GM12878 (cell line): ENCODE measurements around the gene TCF7L1. TPM values are rescaled to one million over a fixed set of nuclear protein-coding genes. Genes with fewer than 3 reads are reported as not detected.

Experiments
- ATAC-seq: fragments of 200-7000 bp; cut with Tn5 transposase; 3 replicates; pipeline ENCODE4 v1.9.1; 2020; ENCODE audit warnings: mild to moderate bottlenecking, moderate library complexity
- BruUV-seq: library from RNA; stranded (reverse); fragments of 400-500 nt; replicated peaks from 2 replicates; lab custom pipeline; 2021; lab: Mats Ljungman, UMichigan
- CTCF ChIA-PET: fragments of 300-600 bp; sonication (Branson Sonifier 250); formaldehyde crosslinking; extraction: SDS; loops from one replicate; lab custom pipeline; 2021; ENCODE audit warnings: inconsistent platforms; lab: Yijun Ruan, JAX
- POLR2A ChIA-PET: fragments of 350-600 bp; formaldehyde crosslinking; extraction: SDS; loops from one replicate; lab custom pipeline; 2021; ENCODE audit warnings: inconsistent platforms; lab: Charles Lee
- RAD21 ChIA-PET: fragments of 300-600 bp; sonication (Branson Sonifier 250); formaldehyde crosslinking; loops from one replicate; lab custom pipeline; 2023; ENCODE audit warnings: antibody characterized with exemption; ENCODE audit not compliant: unreplicated experiment; lab: Charles Lee
- SMC1A ChIA-PET: fragments of 300-600 bp; sonication (Branson Sonifier 250); formaldehyde crosslinking; loops from one replicate; lab custom pipeline; 2023; ENCODE audit not compliant: unreplicated experiment, uncharacterized antibody; lab: Charles Lee
- DNase-seq: peaks from one replicate; pipeline ENCODE4 v3.0.0-alpha.2; 2011; ENCODE audit warnings: low read depth, low spot score
- FAIRE-seq: peaks from 3 replicates; lab custom pipeline; 2011; peaks lifted over from hg19 to GRCh38; lab: Jason Lieb, UNC
- H2AFZ ChIP-seq: 2 replicates; pipeline ENCODE4 v1.6.0; 2011; ENCODE audit warnings: low read depth, low read length, control low read depth; ENCODE audit not compliant: control insufficient read depth
- H3K27ac ChIP-seq: 2 replicates; pipeline ENCODE4 v1.5.1; 2011; ENCODE audit warnings: control low read depth; ENCODE audit not compliant: control insufficient read depth, insufficient read depth
- H3K27me3 ChIP-seq, 2 experiments: replicated peaks in 1 of 2; 2 replicates each; pipeline versions ENCODE4 v1.6.0 to v1.6.1; 2011; ENCODE audit warnings: low read length in 1 of 2; ENCODE audit not compliant: control insufficient read depth in 2 of 2, insufficient read depth in 2 of 2
- H3K36me3 ChIP-seq, 2 experiments: 2 replicates each; pipeline ENCODE4 v1.5.1; 2011; ENCODE audit warnings: low read length in 1 of 2; ENCODE audit not compliant: control insufficient read depth in 2 of 2, insufficient read depth in 2 of 2
- H3K4me1 ChIP-seq: 2 replicates; pipeline ENCODE4 v1.6.1; 2011; ENCODE audit warnings: mild to moderate bottlenecking, low read length, moderate library complexity, mixed read lengths; ENCODE audit not compliant: control insufficient read depth, insufficient read depth
- H3K4me2 ChIP-seq: 2 replicates; pipeline ENCODE4 v1.6.0; 2011; ENCODE audit warnings: control low read depth; ENCODE audit not compliant: control insufficient read depth, insufficient read depth
- H3K4me3 ChIP-seq: fragments of 200-600 bp; sonication (generic); 2 replicates; pipeline ENCODE4 v1.5.1; 2016
- H3K79me2 ChIP-seq: 2 replicates; pipeline ENCODE4 v1.6.0; 2011; ENCODE audit warnings: low read length; ENCODE audit not compliant: control insufficient read depth, insufficient read depth
- H3K9ac ChIP-seq: 2 replicates; pipeline ENCODE4 v1.8.0; 2011; ENCODE audit warnings: low read length, control low read depth, mixed read lengths; ENCODE audit not compliant: control insufficient read depth, insufficient read depth
- H3K9me3 ChIP-seq: replicated peaks from 3 replicates; pipeline ENCODE4 v1.5.1; 2011; ENCODE audit warnings: mild to moderate bottlenecking, low read length; ENCODE audit not compliant: control insufficient read depth, insufficient read depth
- H4K20me1 ChIP-seq: 2 replicates; pipeline ENCODE4 v1.6.0; 2011; ENCODE audit not compliant: control insufficient read depth, insufficient read depth
- KLF5 ChIP-seq: fragments of 450-650 bp; IDR thresholded peaks from 2 replicates; pipeline ENCODE4 v1.6.1; 2014; ENCODE audit warnings: mild to moderate bottlenecking; ENCODE audit not compliant: partially characterized antibody
- MEF2B ChIP-seq: fragments of 450-650 bp; IDR thresholded peaks from 2 replicates; pipeline ENCODE4 v1.6.1; 2018; ENCODE audit warnings: mild to moderate bottlenecking, moderate library complexity; ENCODE audit not compliant: partially characterized antibody, poor library complexity, severe bottlenecking
- MXI1 ChIP-seq: fragments of 150-350 bp; IDR thresholded peaks from 2 replicates; pipeline ENCODE4 v1.6.1; 2011; ENCODE audit warnings: low read depth, mild to moderate bottlenecking, inconsistent platforms, low read length, improper control_type of control experiment
- MYB ChIP-seq: fragments of 150-350 bp; IDR thresholded peaks from 2 replicates; pipeline ENCODE4 v1.6.1; 2014; ENCODE audit warnings: mild to moderate bottlenecking, low read depth, low read length, borderline replicate concordance
- MYC ChIP-seq: IDR thresholded peaks from 2 replicates; pipeline ENCODE4 v1.6.1; 2011; ENCODE audit warnings: mild to moderate bottlenecking, low read length, moderate library complexity, inconsistent platforms; ENCODE audit not compliant: insufficient read depth, insufficient replicate concordance, insufficient read length, severe bottlenecking
- NFIC ChIP-seq: IDR thresholded peaks from 2 replicates; pipeline ENCODE4 v1.6.1; 2012; ENCODE audit warnings: low read depth, mild to moderate bottlenecking, inconsistent platforms, low read length, moderate library complexity
- NFYB ChIP-seq: IDR thresholded peaks from 2 replicates; pipeline ENCODE4 v1.6.1; 2011; ENCODE audit warnings: low read depth, mild to moderate bottlenecking, low read length, improper control_type of control experiment, moderate library complexity; ENCODE audit not compliant: insufficient read depth
- POLR2AphosphoS2 ChIP-seq: IDR thresholded peaks from 2 replicates; pipeline ENCODE4 v1.6.1; 2011; ENCODE audit warnings: low read depth, mild to moderate bottlenecking, low read length, improper control_type of control experiment, moderate library complexity
- SMARCA5 ChIP-seq: fragments of 450-650 bp; IDR thresholded peaks from 2 replicates; pipeline ENCODE4 v1.6.1; 2017; ENCODE audit warnings: mild to moderate bottlenecking
- TARDBP ChIP-seq: IDR thresholded peaks from 2 replicates; pipeline ENCODE4 v1.6.1; 2016; ENCODE audit warnings: borderline replicate concordance
- TCF12 ChIP-seq: IDR thresholded peaks from 2 replicates; pipeline ENCODE4 v1.6.1; 2011; ENCODE audit warnings: low read depth, mild to moderate bottlenecking, low read length
- TCF3 ChIP-seq: IDR thresholded peaks from 2 replicates; pipeline ENCODE4 v1.6.1; 2012; ENCODE audit warnings: low read depth, mild to moderate bottlenecking, low read length, borderline replicate concordance; ENCODE audit not compliant: insufficient read depth
- ZNF274 ChIP-seq: IDR thresholded peaks from one replicate; pipeline ENCODE4 v1.8.0; 2011; ENCODE audit not compliant: insufficient read length, insufficient read depth
- ZNF384 ChIP-seq: IDR thresholded peaks from 2 replicates; pipeline ENCODE4 v1.6.1; 2012; ENCODE audit warnings: low read depth, mild to moderate bottlenecking, low read length, improper control_type of control experiment, borderline replicate concordance
- ZNF622 ChIP-seq: fragments of 450-650 bp; IDR thresholded peaks from 2 replicates; pipeline ENCODE4 v1.6.1; 2017; ENCODE audit warnings: mild to moderate bottlenecking, inconsistent platforms
- ZSCAN29 ChIP-seq: fragments of 450-650 bp; IDR thresholded peaks from 2 replicates; pipeline ENCODE4 v1.6.1; 2017; ENCODE audit warnings: mild to moderate bottlenecking, moderate library complexity
- whole genome bisulfite sequencing: methylation state at CpG from one replicate; pipeline ENCODE4 v1.1.6; 2016; ENCODE audit warnings: low lambda C conversion rate; ENCODE audit not compliant: insufficient replicate concordance, insufficient coverage; ENCODE audit errors: missing lambda C conversion rate; 5-methylcytosine and 5-hydroxymethylcytosine counted together
- in situ Hi-C: fragments of 300-500 bp; cut with MboI; formaldehyde crosslinking; loops from 9 replicates; pipeline ENCODE4 v1.14.3; 2018; ENCODE audit warnings: mixed read lengths
- intact Hi-C: fragments of 100-400 bp; cut with micrococcal nuclease; formaldehyde crosslinking; loops from one replicate; pipeline ENCODE4 v1.14.2; 2022; ENCODE audit not compliant: unreplicated experiment
- polyA plus RNA-seq, 11 experiments: library from polyadenylated mRNA; depleted of rRNA in 4 of 11; unstranded in 6 of 11; stranded (reverse) in 5 of 11; fragments of >200 nt; fragmentation: Nextera tagmentation in 4 of 11; fragmentation: Illumina TruSeq in 1 of 11; extraction: Ambion mirVana in 4 of 11; extraction: Trizol in 1 of 11; gene quantifications; 1 replicate in 1 of 11; 2 replicates in 10 of 11; pipeline versions ENCODE4 v1.2.1 to v1.2.3, GENCODE V29; 2011 to 2016; ENCODE audit warnings: inconsistent platforms in 2 of 11, missing spikeins in 2 of 11, low read depth in 1 of 11
- total RNA-seq, 4 experiments: library from RNA; depleted of rRNA in 3 of 4; stranded (reverse); fragments of >200 nt in 3 of 4; fragmentation: Illumina TruSeq in 1 of 4; extraction: Trizol in 1 of 4; gene quantifications; 2 replicates each; pipeline versions ENCODE4 v1.2.1 to v1.2.3, GENCODE V29; 2013 to 2021
- TF ChIP-seq, protein P1 (sequence below): IDR thresholded peaks from 2 replicates; pipeline ENCODE4 v1.6.1; 2011; ENCODE audit warnings: low read depth, mild to moderate bottlenecking, low read length, moderate library complexity, borderline replicate concordance; ENCODE audit errors: extremely low read depth
- TF ChIP-seq, protein P2 (sequence below), 3 experiments: IDR thresholded peaks in 2 of 3; conservative IDR thresholded peaks in 1 of 3; 2 replicates each; pipeline ENCODE4 v1.5.1; 2011; ENCODE audit warnings: low read depth in 3 of 3, low read length in 3 of 3, mild to moderate bottlenecking in 3 of 3, control low read depth in 2 of 3, moderate library complexity in 2 of 3, inconsistent platforms in 1 of 3, mixed read lengths in 1 of 3; ENCODE audit not compliant: control insufficient read depth in 2 of 3, insufficient read depth in 1 of 3; ENCODE audit errors: extremely low read depth in 1 of 3
- TF ChIP-seq, protein P3 (sequence below): fragments of 450-650 bp; IDR thresholded peaks from 2 replicates; pipeline ENCODE4 v1.6.1; 2017; ENCODE audit warnings: mild to moderate bottlenecking, low read depth, inconsistent platforms; ENCODE audit not compliant: poor library complexity, severe bottlenecking

The TCF7L1 gene
- total and polyA plus RNA-seq, 10 of the 15 experiments (the other 5 are each of a cell fraction or from before 2014, with no cell fraction given) = 0.03 to 0.11 (median 0.10) TPM; not detected in 7

DNA sequence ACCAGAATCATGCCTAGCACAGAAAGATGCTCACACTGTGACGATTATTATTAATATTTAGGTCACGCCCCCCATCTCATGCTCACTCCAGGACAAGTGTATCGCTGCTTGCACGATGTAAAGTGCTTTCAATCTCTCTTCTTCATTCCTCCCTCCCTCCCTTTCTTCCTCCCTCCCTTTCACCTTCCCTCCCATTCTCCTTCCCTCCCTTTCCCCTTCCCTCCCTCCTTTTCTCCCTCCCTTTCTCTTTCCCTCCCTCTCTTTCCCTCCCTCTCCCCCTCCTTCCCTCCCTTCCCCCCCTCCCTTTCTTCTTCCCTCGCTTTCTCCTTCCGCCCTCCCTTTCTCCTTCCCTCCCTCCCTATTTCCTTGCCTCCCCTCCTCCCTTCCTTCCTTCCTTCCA lies 175.0 kb downstream of the TCF7L1 start:
- in situ Hi-C loops = no loop called here
- TF ChIP-seq NFYB = no peak
- TF ChIP-seq ZSCAN29 = no peak
- no peak for TF ChIP-seq MEF2B
- TF ChIP-seq, protein P1, sequence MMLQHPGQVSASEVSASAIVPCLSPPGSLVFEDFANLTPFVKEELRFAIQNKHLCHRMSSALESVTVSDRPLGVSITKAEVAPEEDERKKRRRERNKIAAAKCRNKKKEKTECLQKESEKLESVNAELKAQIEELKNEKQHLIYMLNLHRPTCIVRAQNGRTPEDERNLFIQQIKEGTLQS = no peak
- no peak for TF ChIP-seq POLR2AphosphoS2
- TF ChIP-seq, protein P2, sequence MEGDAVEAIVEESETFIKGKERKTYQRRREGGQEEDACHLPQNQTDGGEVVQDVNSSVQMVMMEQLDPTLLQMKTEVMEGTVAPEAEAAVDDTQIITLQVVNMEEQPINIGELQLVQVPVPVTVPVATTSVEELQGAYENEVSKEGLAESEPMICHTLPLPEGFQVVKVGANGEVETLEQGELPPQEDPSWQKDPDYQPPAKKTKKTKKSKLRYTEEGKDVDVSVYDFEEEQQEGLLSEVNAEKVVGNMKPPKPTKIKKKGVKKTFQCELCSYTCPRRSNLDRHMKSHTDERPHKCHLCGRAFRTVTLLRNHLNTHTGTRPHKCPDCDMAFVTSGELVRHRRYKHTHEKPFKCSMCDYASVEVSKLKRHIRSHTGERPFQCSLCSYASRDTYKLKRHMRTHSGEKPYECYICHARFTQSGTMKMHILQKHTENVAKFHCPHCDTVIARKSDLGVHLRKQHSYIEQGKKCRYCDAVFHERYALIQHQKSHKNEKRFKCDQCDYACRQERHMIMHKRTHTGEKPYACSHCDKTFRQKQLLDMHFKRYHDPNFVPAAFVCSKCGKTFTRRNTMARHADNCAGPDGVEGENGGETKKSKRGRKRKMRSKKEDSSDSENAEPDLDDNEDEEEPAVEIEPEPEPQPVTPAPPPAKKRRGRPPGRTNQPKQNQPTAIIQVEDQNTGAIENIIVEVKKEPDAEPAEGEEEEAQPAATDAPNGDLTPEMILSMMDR (IDR thresholded peaks at IDR 0.05 in 2 of 3, conservative IDR thresholded peaks at IDR 0.05 in 1 of 3; ENCODE audit: control insufficient read depth in 2 of 3, extremely low read depth in 1 of 3, insufficient read depth in 1 of 3, low read depth in 3 of 3, low read length in 3 of 3) = no peak
- no peak for TF ChIP-seq ZNF622
- no peak for TF ChIP-seq TCF12
- no peak for TF ChIP-seq TCF3
- no peak for TF ChIP-seq MXI1
- TF ChIP-seq KLF5 = no peak
- TF ChIP-seq NFIC = no peak
- no peak for TF ChIP-seq TARDBP
- TF ChIP-seq SMARCA5 = no peak
- no peak for TF ChIP-seq MYC
- TF ChIP-seq, protein P3, sequence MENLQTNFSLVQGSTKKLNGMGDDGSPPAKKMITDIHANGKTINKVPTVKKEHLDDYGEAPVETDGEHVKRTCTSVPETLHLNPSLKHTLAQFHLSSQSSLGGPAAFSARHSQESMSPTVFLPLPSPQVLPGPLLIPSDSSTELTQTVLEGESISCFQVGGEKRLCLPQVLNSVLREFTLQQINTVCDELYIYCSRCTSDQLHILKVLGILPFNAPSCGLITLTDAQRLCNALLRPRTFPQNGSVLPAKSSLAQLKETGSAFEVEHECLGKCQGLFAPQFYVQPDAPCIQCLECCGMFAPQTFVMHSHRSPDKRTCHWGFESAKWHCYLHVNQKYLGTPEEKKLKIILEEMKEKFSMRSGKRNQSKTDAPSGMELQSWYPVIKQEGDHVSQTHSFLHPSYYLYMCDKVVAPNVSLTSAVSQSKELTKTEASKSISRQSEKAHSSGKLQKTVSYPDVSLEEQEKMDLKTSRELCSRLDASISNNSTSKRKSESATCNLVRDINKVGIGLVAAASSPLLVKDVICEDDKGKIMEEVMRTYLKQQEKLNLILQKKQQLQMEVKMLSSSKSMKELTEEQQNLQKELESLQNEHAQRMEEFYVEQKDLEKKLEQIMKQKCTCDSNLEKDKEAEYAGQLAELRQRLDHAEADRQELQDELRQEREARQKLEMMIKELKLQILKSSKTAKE = no peak
- no peak for TF ChIP-seq ZNF384
- TF ChIP-seq ZNF274 = no peak
- no peak for TF ChIP-seq MYB
- 50% methylated on average over 4 of the region's 6 CpGs for WGBS
- Histone ChIP-seq H3K4me3 (no peak overlapping the region), H3K27me3 (no peaks in the 10 kb centered on the region; a peak in 1 of 4 replicates), H4K20me1 (no peaks in the 10 kb centered on the region), H3K4me2 (no peak overlapping the region), H3K4me1 (peaks cover 19% of the 10 kb centered on the region), H3K27ac (no peak overlapping the region), H3K9me3 (no peaks in the 10 kb centered on the region), H2AFZ (no peak overlapping the region), H3K9ac (no peak overlapping the region), H3K79me2 (no peaks in the 10 kb centered on the region), H3K36me3 (no peaks in the 10 kb centered on the region)
- ChIA-PET POLR2A (no interaction called here), SMC1A (interaction anchor here (1.3 kb wide), 1 partner anchor 11 kb away, joined by 3 read pairs; no protein-coding TSS in a partner anchor), CTCF (interaction anchor here (1.2 to 3.2 kb wide), 2 partner anchors 9 to 11 kb away, joined by 3 to 27 read pairs; no protein-coding TSS in a partner anchor), RAD21 (no interaction called here)
- no TSS peak for BruUV-seq
- FAIRE-seq (no peak), ATAC-seq (no peak), DNase-seq (no peak)
- intact Hi-C loops = no loop called here
